NCI-H187 (cell line): ENCODE results near the gene LUZP2.

ENCODE experiments used
- DNase-seq, 2 experiments: peaks; one replicate each; lab custom pipeline; 2025; lab: John Stamatoyannopoulos, UW

LUZP2 gene

GRCh38 chr11:24716403-24716802, 219.6 kb downstream of the LUZP2 start:
- no peak for DNase-seq

- DNase-seq: no peak
These were observed 226.4 kb downstream of the LUZP2 start for GRCh38 chr11:24723231-24723630.

GRCh38 chr11:24731554-24731953, 234.7 kb downstream of the LUZP2 start:
- no peak for DNase-seq

GRCh38 chr11:24734742-24735237, 237.9 kb downstream of the LUZP2 start:
- DNase-seq: no peak

- DNase-seq: no peak
These were observed 242.1 kb downstream of the LUZP2 start for GRCh38 chr11:24738972-24739371.

- no peak for DNase-seq
These were observed 242.8 kb downstream of the LUZP2 start for GRCh38 chr11:24739637-24740036.

GRCh38 chr11:24747275-24748251, 250.7 kb downstream of the LUZP2 start:
- no peak for DNase-seq

- DNase-seq: no peak
These were observed 251.4 kb downstream of the LUZP2 start for GRCh38 chr11:24748261-24748660.

GRCh38 chr11:24754406-24754805, 257.6 kb downstream of the LUZP2 start:
- DNase-seq: no peak

GRCh38 chr11:24755260-24755839, 258.5 kb downstream of the LUZP2 start:
- DNase-seq: no peak

GRCh38 chr11:24759742-24760141, 262.9 kb downstream of the LUZP2 start:
- DNase-seq: no peak

GRCh38 chr11:24760681-24761080, 263.8 kb downstream of the LUZP2 start:
- no peak for DNase-seq

- no peak for DNase-seq
These were observed 265.2 kb downstream of the LUZP2 start for GRCh38 chr11:24762076-24762475.

- no peak for DNase-seq
These were observed 270.6 kb downstream of the LUZP2 start for GRCh38 chr11:24767411-24767810.

GRCh38 chr11:24773322-24773721, 276.5 kb downstream of the LUZP2 start:
- DNase-seq: no peak

GRCh38 chr11:24779791-24780190, 282.9 kb downstream of the LUZP2 start:
- DNase-seq: no peak

GRCh38 chr11:24781288-24781687, 284.4 kb downstream of the LUZP2 start:
- DNase-seq: no peak

- DNase-seq: no peak
These were observed 296.6 kb downstream of the LUZP2 start for GRCh38 chr11:24793479-24793878.

- no peak for DNase-seq
These were observed 297.2 kb downstream of the LUZP2 start for GRCh38 chr11:24794064-24794463.

GRCh38 chr11:24805671-24806070, 308.8 kb downstream of the LUZP2 start:
- no peak for DNase-seq

GRCh38 chr11:24808173-24808572, 311.3 kb downstream of the LUZP2 start:
- no peak for DNase-seq

- DNase-seq: no peak
These were observed 322.2 kb downstream of the LUZP2 start for GRCh38 chr11:24819006-24819405.

GRCh38 chr11:24819863-24820434, 323.1 kb downstream of the LUZP2 start:
- no peak for DNase-seq
